Testis (tissue), 2 donors: ENCODE results near the gene TBC1D4.

ENCODE experiments used
- POLR2A ChIP-seq: fragments of 450-650 bp; IDR thresholded peaks from one replicate; pipeline ENCODE4 v1.6.1; 2017; ENCODE audit warnings: antibody characterized with exemption, mild to moderate bottlenecking, moderate library complexity
- TF ChIP-seq, protein P1 (sequence below), 3 experiments: fragments of 450-650 bp in 2 of 3; fragments of 200-600 bp in 1 of 3; sonication (generic) in 1 of 3; IDR thresholded peaks; one replicate each; pipeline ENCODE4 v1.5.1; 2016 to 2019; ENCODE audit warnings: antibody characterized with exemption in 3 of 3, mild to moderate bottlenecking in 2 of 3, moderate library complexity in 1 of 3

DNA sequence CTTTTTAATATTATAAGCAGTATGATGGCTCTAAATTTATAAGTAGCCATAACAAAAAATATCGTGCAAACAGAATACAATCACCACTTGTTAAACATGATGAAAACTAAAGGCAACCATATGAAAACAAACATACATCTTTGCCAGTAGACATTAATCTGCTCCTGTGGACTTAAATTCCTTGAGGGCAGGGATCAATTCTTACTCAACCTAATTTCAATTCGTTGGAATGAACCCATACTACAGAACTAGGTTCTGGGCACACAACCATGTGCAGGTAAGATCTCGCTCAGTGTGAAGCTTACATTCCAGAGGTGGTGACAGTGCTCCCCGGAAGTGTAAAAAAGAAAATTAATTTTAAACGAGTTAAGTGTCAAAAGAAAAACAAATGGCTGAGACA lies 13.4 kb downstream of the TBC1D4 start:
- TF ChIP-seq, protein P1, sequence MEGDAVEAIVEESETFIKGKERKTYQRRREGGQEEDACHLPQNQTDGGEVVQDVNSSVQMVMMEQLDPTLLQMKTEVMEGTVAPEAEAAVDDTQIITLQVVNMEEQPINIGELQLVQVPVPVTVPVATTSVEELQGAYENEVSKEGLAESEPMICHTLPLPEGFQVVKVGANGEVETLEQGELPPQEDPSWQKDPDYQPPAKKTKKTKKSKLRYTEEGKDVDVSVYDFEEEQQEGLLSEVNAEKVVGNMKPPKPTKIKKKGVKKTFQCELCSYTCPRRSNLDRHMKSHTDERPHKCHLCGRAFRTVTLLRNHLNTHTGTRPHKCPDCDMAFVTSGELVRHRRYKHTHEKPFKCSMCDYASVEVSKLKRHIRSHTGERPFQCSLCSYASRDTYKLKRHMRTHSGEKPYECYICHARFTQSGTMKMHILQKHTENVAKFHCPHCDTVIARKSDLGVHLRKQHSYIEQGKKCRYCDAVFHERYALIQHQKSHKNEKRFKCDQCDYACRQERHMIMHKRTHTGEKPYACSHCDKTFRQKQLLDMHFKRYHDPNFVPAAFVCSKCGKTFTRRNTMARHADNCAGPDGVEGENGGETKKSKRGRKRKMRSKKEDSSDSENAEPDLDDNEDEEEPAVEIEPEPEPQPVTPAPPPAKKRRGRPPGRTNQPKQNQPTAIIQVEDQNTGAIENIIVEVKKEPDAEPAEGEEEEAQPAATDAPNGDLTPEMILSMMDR (IDR thresholded peaks at IDR 0.05), result no peak
- no peak for TF ChIP-seq POLR2A
